Measurements from ENCODE around the gene INF2.
A peak's percentile ranks its signal among the peaks of the same experiment; 100 is the strongest.
"Not testable (repeated sequence)": the region's sequence is repeated elsewhere in the genome, so short reads cannot be mapped to it uniquely, and the experiment has no call there.

The INF2 gene

DNA sequence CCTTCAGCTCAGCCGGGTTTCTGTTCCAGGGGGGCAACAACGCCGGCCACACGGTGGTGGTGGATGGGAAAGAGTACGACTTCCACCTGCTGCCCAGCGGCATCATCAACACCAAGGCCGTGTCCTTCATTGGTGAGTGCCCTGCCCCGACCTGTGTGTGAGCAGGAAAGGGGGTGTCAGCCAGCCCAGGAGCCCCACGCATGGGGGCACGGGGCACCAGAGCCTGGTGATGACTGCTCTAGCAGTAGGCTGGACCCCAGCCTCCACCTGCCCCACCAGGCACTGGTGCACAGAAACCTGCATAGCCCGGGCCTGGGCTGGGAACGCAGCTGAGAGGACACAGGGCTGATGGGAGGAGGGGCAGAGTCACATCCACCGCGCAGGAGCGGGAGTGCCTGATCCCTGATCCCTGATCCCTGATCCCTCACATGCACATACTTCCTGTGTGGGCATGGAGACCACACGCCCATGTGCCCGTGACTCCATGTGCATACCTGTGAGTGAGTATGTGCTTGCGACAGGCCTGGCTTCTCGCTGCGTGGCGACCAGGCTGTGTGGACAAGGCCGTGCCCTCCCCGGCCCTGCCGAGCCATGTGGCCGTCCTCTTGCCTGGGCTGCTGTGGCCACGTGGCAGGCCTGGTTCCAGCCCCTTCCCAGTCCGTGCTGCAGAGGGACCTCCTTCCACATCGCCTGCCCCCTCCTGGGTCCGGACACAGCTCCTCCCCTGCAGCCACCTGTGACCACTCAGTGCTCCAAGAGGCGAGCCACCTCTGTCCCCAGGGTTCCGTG is 45.8 kb downstream of the INF2 start:
- DNase-seq (ENCODE audit: low spot score), result no peak

GRCh38 chr14:104735830-104736642 is 46.6 kb downstream of the INF2 start:
- DNase-seq (ENCODE audit: low spot score), result peak; percentile 77

DNA sequence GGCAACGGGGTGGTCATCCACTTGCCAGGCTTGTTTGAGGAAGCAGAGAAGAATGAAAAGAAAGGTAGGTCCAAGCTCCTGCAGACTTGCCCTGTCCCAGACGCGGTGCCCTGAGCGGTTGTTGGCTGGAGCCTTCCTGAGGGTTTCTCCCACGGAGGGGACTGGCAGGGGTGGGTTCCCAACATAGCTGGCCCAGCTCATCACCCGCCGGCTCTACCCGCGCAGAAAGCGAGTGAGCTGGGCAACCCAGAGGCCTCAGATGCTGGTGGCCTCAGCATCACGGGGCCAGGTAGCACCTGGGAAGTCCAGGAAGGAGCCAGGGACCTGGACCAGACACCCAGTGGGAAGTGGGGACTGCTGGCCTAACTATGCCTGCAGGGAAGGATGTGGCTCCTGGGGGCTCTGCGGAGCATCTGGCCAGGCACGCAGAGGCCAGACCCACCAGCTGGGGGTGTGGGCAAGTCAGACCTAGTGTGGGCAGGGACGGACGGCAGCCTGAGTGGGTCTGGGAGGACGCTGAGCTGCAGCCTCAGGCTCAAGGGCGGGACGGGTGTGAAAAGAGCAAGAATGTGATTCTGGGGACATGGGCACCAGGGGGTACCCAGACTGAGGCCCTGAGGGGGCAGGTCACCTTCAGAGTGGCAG is 49.1 kb downstream of the INF2 start:
- no peak for DNase-seq (ENCODE audit: low spot score)

- DNase-seq (ENCODE audit: low spot score), result no peak
Measured at GRCh38 chr14:104739026-104739425, 49.6 kb downstream of the INF2 start.

- DNase-seq (ENCODE audit: low spot score), result no peak
Measured at GRCh38 chr14:104739546-104740516, 50.4 kb downstream of the INF2 start.

GRCh38 chr14:104741108-104741802 is 51.8 kb downstream of the INF2 start:
- no peak for DNase-seq (ENCODE audit: low spot score)

DNA sequence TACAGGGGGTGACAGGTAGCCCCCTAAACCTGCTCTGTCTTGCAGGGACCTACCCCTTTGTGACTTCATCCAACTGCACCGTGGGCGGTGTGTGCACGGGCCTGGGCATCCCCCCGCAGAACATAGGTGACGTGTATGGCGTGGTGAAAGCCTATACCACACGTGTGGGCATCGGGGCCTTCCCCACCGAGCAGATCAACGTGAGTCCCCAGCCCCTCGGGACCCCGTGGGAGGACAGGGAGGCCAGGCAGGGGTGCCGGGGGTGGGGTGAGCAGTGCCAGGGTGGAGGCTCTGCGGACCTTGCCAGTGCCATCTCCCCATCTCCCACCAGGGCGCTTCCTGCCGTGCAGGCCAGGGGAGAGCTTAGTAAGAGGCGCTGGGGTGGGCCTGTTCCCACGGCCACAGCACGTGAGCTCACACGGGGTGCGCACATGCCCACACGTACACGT is 52.4 kb downstream of the INF2 start:
- no peak for DNase-seq (ENCODE audit: low spot score)

DNA sequence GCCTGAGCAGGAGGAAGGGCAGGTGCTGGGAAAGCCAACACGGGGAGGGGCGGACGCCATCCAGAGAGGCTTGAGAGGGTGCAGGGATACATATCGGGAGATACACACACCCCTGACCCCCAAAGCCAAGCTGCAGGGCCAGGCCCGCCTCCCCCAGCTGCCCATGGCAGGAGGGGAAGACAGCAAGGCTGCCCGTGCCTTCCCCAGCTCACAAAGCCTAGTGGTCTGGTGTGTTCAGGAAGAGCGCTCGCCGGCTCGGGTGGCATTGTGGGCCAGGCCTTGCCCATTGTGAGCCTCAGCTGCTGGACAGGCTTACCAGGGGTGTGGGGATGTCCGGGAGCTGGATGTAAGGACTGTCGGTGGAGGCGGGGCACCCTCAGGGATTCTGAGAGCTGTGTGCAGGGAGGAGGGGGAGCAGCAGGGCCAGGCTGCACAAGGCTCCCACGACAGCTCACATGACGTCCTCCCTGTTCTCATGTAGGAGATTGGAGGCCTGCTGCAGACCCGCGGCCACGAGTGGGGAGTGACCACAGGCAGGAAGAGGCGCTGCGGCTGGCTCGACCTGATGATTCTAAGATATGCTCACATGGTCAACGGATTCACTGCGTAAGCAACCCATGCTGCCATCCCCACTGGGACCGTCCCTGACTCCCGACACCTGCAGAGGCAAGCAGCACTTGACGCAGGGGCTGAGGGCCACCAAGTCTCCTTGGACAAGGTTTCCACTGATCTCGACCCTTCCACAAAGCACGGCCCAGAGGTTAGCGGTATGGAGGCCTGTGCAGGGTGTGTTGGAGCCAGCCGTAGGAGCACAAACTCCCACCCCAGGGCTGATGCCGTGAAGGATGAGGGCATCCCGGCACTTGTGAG is 53.4 kb downstream of the INF2 start:
- DNase-seq (ENCODE audit: low spot score), result no peak

DNA sequence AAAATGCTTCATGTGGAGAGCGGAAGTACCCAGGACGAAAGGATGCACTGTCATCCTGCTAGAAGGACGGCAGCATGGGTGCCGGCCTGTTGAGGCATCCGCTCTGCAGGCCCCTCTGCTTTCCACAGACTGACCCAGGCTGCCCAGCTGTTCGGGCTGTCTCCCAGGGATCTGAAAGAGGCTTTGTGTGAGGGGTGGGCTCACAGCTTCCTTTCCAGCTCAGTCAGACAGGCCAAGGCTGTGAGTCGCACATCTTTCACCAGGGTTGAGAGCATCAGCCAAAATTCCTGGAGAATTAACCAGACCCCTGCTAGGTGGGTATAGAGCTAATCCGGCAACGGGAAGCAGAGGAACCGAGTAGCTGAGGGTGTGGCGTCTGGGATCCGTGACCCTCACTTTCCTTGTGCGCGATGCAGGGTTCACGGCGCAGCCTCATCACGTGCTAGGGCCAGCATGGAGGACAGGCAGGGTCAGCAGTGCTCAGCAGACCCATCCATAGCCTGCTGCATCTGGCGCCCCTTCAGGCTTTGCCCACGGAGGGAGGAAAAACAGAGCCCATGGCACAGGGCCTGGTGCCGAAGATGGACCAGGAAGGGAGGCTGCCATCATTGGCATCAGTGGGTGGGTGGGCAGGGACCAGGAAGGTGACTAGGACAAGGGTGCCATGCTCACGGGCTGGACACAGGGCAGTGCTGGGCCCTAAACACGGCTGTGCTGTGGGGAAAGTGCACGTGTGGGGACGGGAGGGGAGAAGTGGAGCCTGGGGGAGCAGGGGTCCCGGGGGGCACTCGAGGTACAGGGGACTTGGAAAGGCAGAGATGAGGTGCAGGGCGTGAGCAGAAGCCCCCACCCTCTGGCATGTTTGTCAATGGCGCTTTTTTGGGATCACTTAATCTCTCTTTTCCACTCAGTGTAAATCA is 54.3 kb downstream of the INF2 start:
- DNase-seq (ENCODE audit: low spot score), result no peak

DNA sequence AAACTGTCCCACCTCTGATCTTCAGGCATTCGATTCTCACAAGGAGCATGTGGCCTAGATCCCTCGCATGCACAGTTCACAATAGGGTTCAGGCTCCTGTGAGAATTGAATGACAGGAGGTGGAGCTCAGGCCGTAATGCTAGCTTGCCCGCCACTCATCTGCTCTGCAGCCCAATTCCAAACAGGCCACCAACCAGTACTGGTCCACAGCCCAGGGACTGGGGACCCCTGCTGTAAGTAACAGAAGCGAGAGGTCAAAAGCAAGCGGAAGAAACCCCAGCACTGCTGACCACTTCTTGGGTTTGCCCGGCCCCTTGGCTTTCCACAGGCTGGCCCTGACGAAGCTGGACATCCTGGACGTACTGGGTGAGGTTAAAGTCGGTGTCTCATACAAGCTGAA is 55.1 kb downstream of the INF2 start:
- no peak for DNase-seq (ENCODE audit: low spot score)

- DNase-seq (ENCODE audit: low spot score), result no peak
Measured at GRCh38 chr14:104745431-104745830, 56.0 kb downstream of the INF2 start.

DNA sequence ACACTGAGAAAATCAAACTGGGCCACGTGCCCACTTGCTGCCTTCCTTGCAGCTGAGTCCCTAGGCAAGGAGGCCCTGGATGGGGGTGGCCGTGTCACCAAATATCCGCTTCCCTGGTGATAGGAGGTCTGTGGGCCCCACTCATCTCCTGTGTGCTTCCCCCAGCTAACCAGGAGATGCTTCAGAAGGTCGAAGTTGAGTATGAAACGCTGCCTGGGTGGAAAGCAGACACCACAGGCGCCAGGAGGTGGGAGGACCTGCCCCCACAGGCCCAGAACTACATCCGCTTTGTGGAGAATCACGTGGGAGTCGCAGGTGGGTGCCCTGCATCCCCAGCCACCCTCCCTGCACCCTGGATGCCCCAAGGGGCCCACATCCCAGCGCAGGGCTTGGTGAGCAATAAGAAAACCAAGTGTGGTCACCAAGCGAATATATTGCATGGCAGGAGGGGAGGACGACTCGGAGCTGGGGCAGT is 56.7 kb downstream of the INF2 start:
- DNase-seq (ENCODE audit: low spot score), result no peak

DNA sequence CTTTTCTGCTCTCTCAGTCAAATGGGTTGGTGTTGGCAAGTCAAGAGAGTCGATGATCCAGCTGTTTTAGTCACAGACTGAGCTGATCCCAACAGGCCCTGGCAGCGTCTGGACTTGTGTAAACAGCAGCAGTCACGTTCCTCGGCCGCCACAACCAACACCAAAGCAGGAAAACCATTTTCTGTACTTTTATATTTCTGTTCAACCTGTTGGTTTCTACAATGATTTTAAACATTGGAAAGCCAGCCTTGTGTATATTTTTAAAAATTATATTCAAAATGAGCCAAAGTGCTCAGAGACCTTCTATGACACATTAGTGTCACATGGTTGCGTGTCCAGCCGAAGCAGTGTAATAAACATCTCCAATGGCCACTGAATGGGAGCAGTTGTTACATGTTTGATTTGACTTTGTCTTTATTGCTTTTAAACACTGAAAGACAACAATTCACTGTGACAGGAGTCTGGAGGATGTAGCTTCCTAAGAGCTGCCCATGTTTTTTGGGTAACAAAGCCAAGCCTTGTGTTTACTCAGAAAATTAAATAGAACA is 57.6 kb downstream of the INF2 start:
- DNase-seq (ENCODE audit: low spot score), result no peak

- no peak for DNase-seq (ENCODE audit: low spot score)
Measured at GRCh38 chr14:104747876-104748275, 58.5 kb downstream of the INF2 start.

DNA sequence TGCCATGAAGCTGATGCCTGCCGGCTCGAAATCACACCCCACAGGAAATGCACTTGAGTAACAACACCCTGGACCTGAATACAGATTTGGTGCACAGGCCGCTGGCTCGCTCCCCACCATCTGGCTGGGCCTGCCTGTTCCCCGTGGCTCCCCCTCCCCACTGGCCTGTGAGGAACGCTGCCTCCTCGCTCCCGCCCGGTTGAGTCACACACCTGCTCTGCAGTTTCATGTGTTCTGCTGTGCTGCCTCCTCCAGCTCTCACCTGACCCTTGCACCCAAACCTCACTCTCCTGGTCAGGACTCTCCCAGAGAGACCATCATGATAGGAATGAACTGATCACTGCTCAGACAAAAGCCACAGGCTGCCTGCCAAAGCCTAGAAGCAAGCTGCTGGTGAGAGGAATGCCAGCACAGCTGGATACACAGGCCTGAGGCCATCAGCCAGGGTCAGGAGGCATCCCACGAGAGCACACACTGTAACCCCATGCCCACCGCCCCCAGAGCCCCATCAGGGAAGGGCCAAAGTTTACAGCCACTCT is 59.8 kb downstream of the INF2 start:
- DNase-seq (ENCODE audit: low spot score), result no peak

- no peak for DNase-seq (ENCODE audit: low spot score)
Measured at GRCh38 chr14:104750056-104750752, 60.8 kb downstream of the INF2 start.

GRCh38 chr14:104750753-104751057 is 61.3 kb downstream of the INF2 start:
- not testable (repeated sequence) for DNase-seq (ENCODE audit: low spot score)

Data from kidney capillary endothelial cell (primary cell).